Brain microvascular endothelial cell (primary cell): Measurements from ENCODE around the gene C1orf56.
A peak's percentile ranks its signal among the peaks of the same experiment; 100 is the strongest.
"Not testable (repeated sequence)": the region's sequence is repeated elsewhere in the genome, so short reads cannot be mapped to it uniquely, and the experiment has no call there.

ENCODE experiments used
- DNase-seq: peaks from one replicate; pipeline ENCODE4 v3.0.0-alpha.2; 2020
- H3K27ac ChIP-seq: fragments of 250-450 bp; sonication (Bioruptor Pico); 2 replicates; pipeline ENCODE4 v1.5.1; 2020; ENCODE audit warnings: mild to moderate bottlenecking, moderate library complexity
- H3K27me3 ChIP-seq: fragments of 250-450 bp; sonication (Bioruptor Pico); replicated peaks from 2 replicates; pipeline ENCODE4 v1.5.1; 2020; ENCODE audit warnings: mild to moderate bottlenecking
- H3K36me3 ChIP-seq: fragments of 250-450 bp; sonication (Bioruptor Pico); replicated peaks from 2 replicates; pipeline ENCODE4 v1.5.1; 2020; ENCODE audit warnings: mild to moderate bottlenecking
- H3K4me3 ChIP-seq: 2 replicates; pipeline ENCODE4 v1.5.1; 2011; ENCODE audit warnings: low read depth, mild to moderate bottlenecking, control low read depth, low read length, moderate library complexity
- in situ Hi-C: cut with HindIII; loops from 2 replicates; pipeline ENCODE4 v1.10.0; 2017; ENCODE audit warnings: low sequenced_read_pairs, low pct_ligation_motif_present
- TF ChIP-seq, protein P1 (sequence below): IDR thresholded peaks from 2 replicates; pipeline ENCODE4 v1.5.1; 2011; ENCODE audit warnings: low read depth, mild to moderate bottlenecking, moderate library complexity, low read length, control low read depth, inconsistent platforms; ENCODE audit errors: missing control alignments

C1orf56 gene

DNA sequence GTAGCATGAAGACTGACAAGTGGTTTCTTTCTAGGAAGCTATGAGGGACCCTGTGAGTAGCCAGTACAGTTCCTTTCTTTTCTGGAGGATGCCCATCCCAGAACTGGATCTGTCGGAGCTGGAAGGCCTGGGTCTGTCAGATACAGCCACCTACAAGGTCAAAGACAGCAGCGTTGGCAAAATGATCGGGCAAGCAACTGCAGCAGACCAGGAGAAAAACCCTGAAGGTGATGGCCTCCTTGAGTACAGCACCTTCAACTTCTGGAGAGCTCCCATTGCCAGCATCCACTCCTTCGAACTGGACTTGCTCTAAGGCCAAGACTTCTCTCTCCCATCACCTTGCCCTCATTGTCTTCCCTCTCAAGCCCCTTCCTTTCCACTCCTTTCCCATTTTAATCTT lies 19.6 kb downstream of the C1orf56 start:
- in situ Hi-C loops, result no loop called here
- no peaks in the 10 kb centered on the region for H3K27me3 ChIP-seq
- DNase-seq, result no peak

DNA sequence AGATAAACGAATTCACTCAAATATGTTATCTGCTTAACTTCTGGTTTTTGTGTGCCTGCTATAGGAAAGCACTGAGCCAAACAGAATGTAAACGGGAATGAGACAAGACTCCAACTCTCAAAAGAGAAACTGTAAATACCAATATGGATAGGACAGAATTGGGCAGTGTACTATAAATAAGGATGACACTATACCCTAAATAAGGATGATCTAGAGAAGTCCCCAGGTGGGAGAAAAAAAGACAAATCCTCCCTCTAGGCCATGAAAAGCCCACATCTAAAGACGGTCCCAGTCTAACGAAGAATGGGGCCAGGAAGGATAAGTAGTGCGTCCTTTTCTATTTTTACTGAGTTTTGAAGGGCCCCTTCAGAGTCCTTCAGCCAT lies 21.5 kb downstream of the C1orf56 start:
- in situ Hi-C loops, result no loop called here
- TF ChIP-seq, protein P1, sequence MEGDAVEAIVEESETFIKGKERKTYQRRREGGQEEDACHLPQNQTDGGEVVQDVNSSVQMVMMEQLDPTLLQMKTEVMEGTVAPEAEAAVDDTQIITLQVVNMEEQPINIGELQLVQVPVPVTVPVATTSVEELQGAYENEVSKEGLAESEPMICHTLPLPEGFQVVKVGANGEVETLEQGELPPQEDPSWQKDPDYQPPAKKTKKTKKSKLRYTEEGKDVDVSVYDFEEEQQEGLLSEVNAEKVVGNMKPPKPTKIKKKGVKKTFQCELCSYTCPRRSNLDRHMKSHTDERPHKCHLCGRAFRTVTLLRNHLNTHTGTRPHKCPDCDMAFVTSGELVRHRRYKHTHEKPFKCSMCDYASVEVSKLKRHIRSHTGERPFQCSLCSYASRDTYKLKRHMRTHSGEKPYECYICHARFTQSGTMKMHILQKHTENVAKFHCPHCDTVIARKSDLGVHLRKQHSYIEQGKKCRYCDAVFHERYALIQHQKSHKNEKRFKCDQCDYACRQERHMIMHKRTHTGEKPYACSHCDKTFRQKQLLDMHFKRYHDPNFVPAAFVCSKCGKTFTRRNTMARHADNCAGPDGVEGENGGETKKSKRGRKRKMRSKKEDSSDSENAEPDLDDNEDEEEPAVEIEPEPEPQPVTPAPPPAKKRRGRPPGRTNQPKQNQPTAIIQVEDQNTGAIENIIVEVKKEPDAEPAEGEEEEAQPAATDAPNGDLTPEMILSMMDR, result no peak
- DNase-seq, result no peak
- Histone ChIP-seq H3K27ac (no peak overlapping the region), H3K4me3 (no peak overlapping the region), H3K36me3 (peaks cover 22% of the 10 kb centered on the region), H3K27me3 (no peaks in the 10 kb centered on the region)

More for the DNA sequence above, 19.6 kb downstream of the C1orf56 start:
- Histone ChIP-seq H3K4me3 (no peak overlapping the region), H3K36me3 (peaks cover 25% of the 10 kb centered on the region), H3K27ac (no peak overlapping the region)
- TF ChIP-seq, protein P1, result no peak

GRCh38 chr1:151070474-151071276 lies 23.1 kb downstream of the C1orf56 start, which contains the start of gene GABPB2:
Gene GABPB2 (plus strand): TSS chr1:151070761. CDS start chr1:151088190, 17,429 bp downstream.
- Histone ChIP-seq H3K27me3 (no peaks in the 10 kb centered on the region), H3K27ac (peak within 1 kb of the TSS; percentile 95), H3K36me3 (peaks cover 22% of the 10 kb centered on the region), H3K4me3 (peak within 1 kb of the TSS; percentile 74)
- peak; percentile 91 for DNase-seq
- TF ChIP-seq, protein P1, result peak; percentile 92
- in situ Hi-C loops, result no loop called here

DNA sequence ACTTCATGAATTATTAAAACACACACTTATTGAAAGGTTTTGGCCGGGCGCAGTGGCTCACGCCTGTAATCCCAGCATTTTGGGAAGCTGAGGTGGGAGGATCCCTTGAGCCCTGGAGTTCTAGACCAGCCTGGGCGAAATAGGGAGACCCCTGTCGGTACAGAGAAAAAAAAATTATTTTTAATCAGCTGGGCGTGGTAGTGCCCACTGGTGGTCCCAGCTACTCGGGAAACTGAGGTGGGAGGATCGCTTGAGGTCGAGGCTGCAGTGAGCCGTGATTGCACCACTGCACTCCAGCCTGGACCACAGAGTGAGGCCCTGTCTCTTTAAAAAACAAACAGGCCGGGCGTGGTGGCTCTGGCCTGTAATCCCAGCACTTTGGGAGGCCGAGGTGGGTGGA lies 24.7 kb downstream of the C1orf56 start:
- DNase-seq, result no peak
- Histone ChIP-seq H3K4me3 (no peak overlapping the region), H3K36me3 (peaks cover 14% of the 10 kb centered on the region), H3K27ac (no peak overlapping the region), H3K27me3 (no peaks in the 10 kb centered on the region)
- in situ Hi-C loops, result no loop called here
- TF ChIP-seq, protein P1, result peak; percentile 13

DNA sequence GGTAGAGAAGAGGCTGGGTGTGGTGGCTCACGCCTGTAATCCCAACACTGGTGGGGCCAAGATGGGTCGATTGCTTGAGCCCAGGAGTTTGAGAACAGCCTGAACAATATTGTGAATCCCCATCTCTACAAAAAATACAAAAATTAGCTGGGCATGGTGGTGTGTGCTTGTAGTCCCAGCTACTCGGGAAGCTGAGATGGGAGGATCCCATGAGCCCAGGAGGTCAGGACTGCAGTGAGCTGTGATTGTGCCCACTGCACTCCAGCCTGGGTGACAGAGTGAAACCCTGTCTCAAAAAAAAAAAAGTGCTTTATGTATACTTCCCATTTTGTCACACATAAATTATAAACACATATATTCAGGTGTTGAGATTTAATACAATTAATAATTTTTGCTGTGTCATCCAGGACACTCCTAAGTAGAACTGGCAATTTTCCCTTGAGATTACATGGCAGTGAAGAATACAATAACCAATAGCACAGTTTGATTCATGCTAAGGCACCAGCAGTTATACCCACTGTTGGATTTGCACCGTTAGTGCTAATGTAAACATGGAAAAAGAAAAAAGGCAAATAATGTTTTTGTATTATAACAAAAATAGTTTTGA lies 38.5 kb downstream of the C1orf56 start:
- Histone ChIP-seq H3K4me3 (no peak overlapping the region), H3K27ac (no peak overlapping the region), H3K36me3 (no peaks in the 10 kb centered on the region), H3K27me3 (no peaks in the 10 kb centered on the region)
- TF ChIP-seq, protein P1, result no peak
- DNase-seq, result no peak
- in situ Hi-C loops, result no loop called here

- in situ Hi-C loops, result not testable (repeated sequence)
These were observed 49.9 kb downstream of the C1orf56 start for GRCh38 chr1:151097426-151097825.

More at GRCh38 chr1:151097426-151097825, 49.9 kb downstream of the C1orf56 start:
- not testable (repeated sequence) for H3K27me3 ChIP-seq, H3K36me3 ChIP-seq, DNase-seq, H3K4me3 ChIP-seq, H3K27ac ChIP-seq
